ENCODE measurements around the gene GEMIN4. TPM values are rescaled to one million over a fixed set of nuclear protein-coding genes. Genes with fewer than 3 reads are reported as not detected.
A peak's percentile ranks its signal among the peaks of the same experiment; 100 is the strongest.
"Not testable (repeated sequence)": the region's sequence is repeated elsewhere in the genome, so short reads cannot be mapped to it uniquely, and the experiment has no call there.

GEMIN4 gene
- total and polyA plus RNA-seq, 2 donors (not counting 1 experiment from before 2014, with no cell fraction given): 7.4 to 9.3 TPM

DNA sequence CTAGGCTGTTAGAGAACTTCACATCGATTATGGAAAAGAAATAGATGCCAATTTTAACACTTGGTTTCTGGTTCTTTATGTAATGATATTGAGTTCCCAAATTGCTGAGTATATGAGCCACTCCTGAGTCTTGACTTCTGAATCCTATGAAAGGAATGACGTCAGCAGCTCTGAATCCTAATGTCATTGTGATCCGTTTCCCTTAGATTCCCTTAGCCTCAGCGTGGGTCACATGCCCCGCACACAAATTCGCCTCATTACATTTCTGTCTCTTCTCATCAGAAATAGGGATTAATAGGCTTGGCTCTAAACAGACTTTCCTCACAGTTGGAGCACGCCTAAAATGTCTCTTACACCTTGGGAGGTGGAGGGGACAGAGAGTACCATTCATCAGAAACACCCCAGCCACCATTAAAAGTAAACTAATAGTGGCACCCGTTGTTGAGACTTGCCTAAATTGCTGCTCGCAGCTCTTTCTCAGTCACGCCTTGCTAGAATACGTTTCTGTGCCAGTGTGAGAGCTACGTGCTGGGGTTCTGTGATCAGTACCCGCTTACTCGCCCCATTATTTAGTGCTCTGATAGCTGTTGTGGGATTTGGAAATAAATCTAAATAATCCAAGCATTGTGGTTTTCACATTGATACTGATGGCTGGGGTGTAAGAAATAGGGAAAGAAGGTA, 37.2 kb upstream of the GEMIN4 start:
- H3K36me3 ChIP-seq (ENCODE audit: control insufficient read depth, insufficient read depth, low read length): peaks cover 22% of the 10 kb centered on the region
- no peaks in the 10 kb centered on the region for H4K20me1 ChIP-seq (ENCODE audit: control insufficient read depth, extremely low read depth, insufficient read depth, low read length)
- H3K79me2 ChIP-seq (ENCODE audit: control insufficient read depth, insufficient read depth, low read length): peaks cover 2% of the 10 kb centered on the region
- H3K9me3 ChIP-seq (ENCODE audit: control insufficient read depth, insufficient read depth, low read depth, low read length): no peaks in the 10 kb centered on the region
- H3K9ac ChIP-seq (ENCODE audit: insufficient read depth, low read length): no peak overlapping the region
- no peak overlapping the region for H3K27ac ChIP-seq (ENCODE audit: insufficient read depth, low read length)
- DNase-seq (ENCODE audit: low read depth in 2 of 2): peak in 1 of 2 donors; percentile 24
- no peak overlapping the region for H3K4me2 ChIP-seq (ENCODE audit: extremely low read depth, insufficient read depth, low read length)
- no peak for TF ChIP-seq EZH2 (IDR thresholded peaks at IDR 0.05; ENCODE audit: low read length, missing control alignments)
- TF ChIP-seq CTCF (conservative IDR thresholded peaks at IDR 0.05 in 1 of 2, IDR thresholded peaks at IDR 0.05 in 1 of 2; ENCODE audit: low read depth in 1 of 2, low read length in 2 of 2): no peak
- no peaks in the 10 kb centered on the region for H3K27me3 ChIP-seq (ENCODE audit: control insufficient read depth, insufficient read depth, low read length)
- no peak overlapping the region for H3K4me3 ChIP-seq (replicated peaks in 1 of 4; ENCODE audit: control extremely low read depth in 1 of 4, insufficient read depth in 1 of 4, low read depth in 3 of 4, low read length in 4 of 4)
- no peak overlapping the region for H2AFZ ChIP-seq (ENCODE audit: low read length)
- no peaks in the 10 kb centered on the region for H3K4me1 ChIP-seq (ENCODE audit: control insufficient read depth, extremely low read depth, insufficient read depth, low read length)

GRCh38 chr17:788551-788950, 36.5 kb upstream of the GEMIN4 start:
- TF ChIP-seq CTCF (conservative IDR thresholded peaks at IDR 0.05 in 1 of 2, IDR thresholded peaks at IDR 0.05 in 1 of 2; ENCODE audit: low read depth in 1 of 2, low read length in 2 of 2) (no peak), EZH2 (IDR thresholded peaks at IDR 0.05; ENCODE audit: low read length, missing control alignments) (no peak)

DNA sequence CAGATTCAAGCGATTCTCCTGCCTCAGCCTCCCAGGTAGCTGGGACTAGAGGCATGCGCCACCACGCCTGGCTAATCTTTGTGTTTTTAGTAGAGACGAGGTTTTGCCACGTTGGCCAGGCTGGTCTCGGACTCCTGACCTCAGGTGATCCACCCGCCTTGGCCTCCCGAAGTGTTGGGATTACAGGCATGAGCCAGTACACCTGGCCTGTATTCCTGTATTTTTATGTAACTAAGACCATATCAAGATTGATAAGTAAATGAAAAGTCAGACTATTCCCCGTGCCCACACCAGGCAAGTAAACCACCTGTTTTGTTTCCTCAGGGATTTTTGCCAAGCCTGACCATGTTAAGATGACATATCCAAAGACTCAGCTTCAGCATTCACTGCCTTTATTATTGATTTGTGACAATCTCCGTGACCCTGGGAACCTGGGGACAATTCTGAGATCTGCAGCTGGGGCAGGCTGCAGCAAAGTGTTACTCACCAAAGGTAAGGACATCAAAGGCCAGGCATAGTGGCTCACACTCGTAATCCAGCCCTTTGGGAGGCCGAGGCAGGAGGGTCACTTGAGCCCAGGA, 35.7 kb upstream of the GEMIN4 start:
- no peak for TF ChIP-seq CTCF (conservative IDR thresholded peaks at IDR 0.05 in 1 of 2, IDR thresholded peaks at IDR 0.05 in 1 of 2; ENCODE audit: low read depth in 1 of 2, low read length in 2 of 2)
- TF ChIP-seq EZH2 (IDR thresholded peaks at IDR 0.05; ENCODE audit: low read length, missing control alignments): no peak
- Histone ChIP-seq H2AFZ (ENCODE audit: low read length) (no peak overlapping the region), H3K4me1 (ENCODE audit: control insufficient read depth, extremely low read depth, insufficient read depth, low read length) (no peaks in the 10 kb centered on the region), H3K4me3 (replicated peaks in 1 of 4; ENCODE audit: control extremely low read depth in 1 of 4, insufficient read depth in 1 of 4, low read depth in 3 of 4, low read length in 4 of 4) (no peak overlapping the region), H3K27me3 (ENCODE audit: control insufficient read depth, insufficient read depth, low read length) (no peaks in the 10 kb centered on the region), H3K27ac (ENCODE audit: insufficient read depth, low read length) (no peak overlapping the region), H3K9me3 (ENCODE audit: control insufficient read depth, insufficient read depth, low read depth, low read length) (no peaks in the 10 kb centered on the region), H3K4me2 (ENCODE audit: extremely low read depth, insufficient read depth, low read length) (no peak overlapping the region), H3K79me2 (ENCODE audit: control insufficient read depth, insufficient read depth, low read length) (peaks cover 16% of the 10 kb centered on the region), H4K20me1 (ENCODE audit: control insufficient read depth, extremely low read depth, insufficient read depth, low read length) (no peaks in the 10 kb centered on the region), H3K9ac (ENCODE audit: insufficient read depth, low read length) (no peak overlapping the region), H3K36me3 (ENCODE audit: control insufficient read depth, insufficient read depth, low read length) (peaks cover 21% of the 10 kb centered on the region)
- no peak for DNase-seq (ENCODE audit: low read depth in 2 of 2)

More at GRCh38 chr17:788551-788950, 36.5 kb upstream of the GEMIN4 start:
- H4K20me1 ChIP-seq (ENCODE audit: control insufficient read depth, extremely low read depth, insufficient read depth, low read length): no peaks in the 10 kb centered on the region
- H2AFZ ChIP-seq (ENCODE audit: low read length): no peak overlapping the region
- peaks cover 22% of the 10 kb centered on the region for H3K36me3 ChIP-seq (ENCODE audit: control insufficient read depth, insufficient read depth, low read length)
- no peaks in the 10 kb centered on the region for H3K27me3 ChIP-seq (ENCODE audit: control insufficient read depth, insufficient read depth, low read length)
- no peak overlapping the region for H3K4me2 ChIP-seq (ENCODE audit: extremely low read depth, insufficient read depth, low read length)
- H3K4me3 ChIP-seq (replicated peaks in 1 of 4; ENCODE audit: control extremely low read depth in 1 of 4, insufficient read depth in 1 of 4, low read depth in 3 of 4, low read length in 4 of 4): no peak overlapping the region
- no peaks in the 10 kb centered on the region for H3K4me1 ChIP-seq (ENCODE audit: control insufficient read depth, extremely low read depth, insufficient read depth, low read length)
- DNase-seq (ENCODE audit: low read depth in 2 of 2): no peak
- H3K9me3 ChIP-seq (ENCODE audit: control insufficient read depth, insufficient read depth, low read depth, low read length): no peaks in the 10 kb centered on the region
- peaks cover 9% of the 10 kb centered on the region for H3K79me2 ChIP-seq (ENCODE audit: control insufficient read depth, insufficient read depth, low read length)
- H3K9ac ChIP-seq (ENCODE audit: insufficient read depth, low read length): no peak overlapping the region
- H3K27ac ChIP-seq (ENCODE audit: insufficient read depth, low read length): no peak overlapping the region

DNA sequence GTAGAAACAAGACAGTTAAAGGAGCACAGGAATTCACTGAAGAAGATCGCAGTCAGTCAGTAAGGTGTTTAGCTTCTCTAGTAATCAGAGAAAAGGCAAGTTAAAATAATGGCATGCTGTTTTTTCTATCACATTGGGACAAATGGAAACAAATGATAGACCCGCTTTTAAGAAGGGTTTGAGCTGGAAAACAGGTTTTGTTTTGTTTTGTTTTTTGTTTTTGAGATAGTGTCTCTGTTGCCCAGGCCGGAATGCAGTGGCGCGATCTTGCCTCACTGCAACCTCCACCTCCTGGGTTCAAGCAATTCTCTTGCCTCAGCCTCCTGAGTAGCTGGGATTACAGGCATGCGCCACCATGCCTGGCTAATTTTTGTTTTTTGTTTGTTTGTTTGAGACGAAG, 33.8 kb upstream of the GEMIN4 start:
- Histone ChIP-seq H3K36me3 (ENCODE audit: control insufficient read depth, insufficient read depth, low read length) (peaks cover 14% of the 10 kb centered on the region), H3K79me2 (ENCODE audit: control insufficient read depth, insufficient read depth, low read length) (peaks cover 32% of the 10 kb centered on the region)
- H2AFZ ChIP-seq (ENCODE audit: low read length); H3K4me2 ChIP-seq (ENCODE audit: extremely low read depth, insufficient read depth, low read length); H3K27me3 ChIP-seq (ENCODE audit: control insufficient read depth, insufficient read depth, low read length); H4K20me1 ChIP-seq (ENCODE audit: control insufficient read depth, extremely low read depth, insufficient read depth, low read length); H3K9ac ChIP-seq (ENCODE audit: insufficient read depth, low read length); H3K9me3 ChIP-seq (ENCODE audit: control insufficient read depth, insufficient read depth, low read depth, low read length); H3K4me1 ChIP-seq (ENCODE audit: control insufficient read depth, extremely low read depth, insufficient read depth, low read length); H3K4me3 ChIP-seq (replicated peaks in 1 of 4; ENCODE audit: control extremely low read depth in 1 of 4, insufficient read depth in 1 of 4, low read depth in 3 of 4, low read length in 4 of 4); H3K27ac ChIP-seq (ENCODE audit: insufficient read depth, low read length); DNase-seq (ENCODE audit: low read depth in 2 of 2): not testable (repeated sequence)
